Testis (tissue), 3 donors: ENCODE data around the gene HOXD3. TPM values are rescaled to one million over a fixed set of nuclear protein-coding genes. Genes with fewer than 3 reads are reported as not detected.

ENCODE experiments used
- DNase-seq: peaks from one replicate; pipeline ENCODE4 v3.0.0-alpha.2; 2019
- H3K27ac ChIP-seq, 2 donors: fragments of 200-600 bp; sonication (generic); one replicate each; pipeline ENCODE4 v1.5.1; 2019
- H3K27me3 ChIP-seq: fragments of 200-600 bp; sonication (generic); one replicate; pipeline ENCODE4 v1.5.1; 2019
- H3K36me3 ChIP-seq: fragments of 200-600 bp; sonication (generic); one replicate; pipeline ENCODE4 v1.5.1; 2017; ENCODE audit warnings: low read depth; ENCODE audit errors: missing control alignments
- H3K4me1 ChIP-seq: fragments of 200-600 bp; sonication (generic); one replicate; pipeline ENCODE4 v1.5.1; 2019
- H3K4me3 ChIP-seq, 2 donors: fragments of 200-600 bp; sonication (generic); one replicate each; pipeline ENCODE4 v1.5.1; 2017 to 2019
- H3K9me3 ChIP-seq: fragments of 200-600 bp; sonication (generic); one replicate; pipeline ENCODE4 v1.5.1; 2017
- CTCF ChIP-seq, 3 experiments: fragments of 450-650 bp in 2 of 3; fragments of 200-600 bp in 1 of 3; sonication (generic) in 1 of 3; IDR thresholded peaks; one replicate each; pipeline ENCODE4 v1.5.1; 2016 to 2019; ENCODE audit warnings: antibody characterized with exemption in 3 of 3, mild to moderate bottlenecking in 2 of 3, moderate library complexity in 1 of 3
- POLR2A ChIP-seq: fragments of 450-650 bp; IDR thresholded peaks from one replicate; pipeline ENCODE4 v1.6.1; 2017; ENCODE audit warnings: antibody characterized with exemption, mild to moderate bottlenecking, moderate library complexity
- WGBS, 2 donors: methylation state at CpG; one replicate each; pipeline ENCODE4 v1.1.5; 2018; 5-methylcytosine and 5-hydroxymethylcytosine counted together
- intact Hi-C: fragments of 100-400 bp; cut with DNase I; formaldehyde crosslinking; loops from one replicate; pipeline ENCODE4 v1.15.1; 2023; ENCODE audit warnings: low total_unique reads
- polyA plus RNA-seq: library from polyadenylated mRNA; stranded (reverse); fragments of 350-450 nt; fragmentation: Illumina TruSeq; extraction: RNeasy Lipid Tissue Mini Kit (QIAGEN cat#74804); gene quantifications from one replicate; pipeline ENCODE4 v1.2.3, GENCODE V29; 2014; ENCODE audit warnings: low read depth, low replicate concordance; ENCODE audit not compliant: insufficient read depth
- total RNA-seq, 2 donors: library from RNA; depleted of rRNA; stranded (reverse); fragments of >200 nt; gene quantifications; one replicate each; pipeline ENCODE4 v1.2.3, GENCODE V29; 2016

The HOXD3 gene
- total and polyA plus RNA-seq, 3 donors from 2014 or later: 2.7 to 22.3 (median 14.0) TPM

- DNase-seq: no peak
- no peaks in the 10 kb centered on the region for H3K27me3 ChIP-seq
- peaks cover 40% of the 10 kb centered on the region for H3K4me1 ChIP-seq
- intact Hi-C loops: no loop called here
- no peaks in the 10 kb centered on the region for H3K9me3 ChIP-seq
- no peaks in the 10 kb centered on the region for H3K36me3 ChIP-seq
- 30 to 43% methylated on average over 51 to 60 of the region's 60 CpGs for WGBS, 2 donors
- TF ChIP-seq CTCF (IDR thresholded peaks at IDR 0.05): no peak
- no peak for TF ChIP-seq POLR2A
- peak overlapping the region; percentile 10 to 57 for H3K4me3 ChIP-seq
- peak overlapping the region; percentile 71 to 77 for H3K27ac ChIP-seq
These were observed 15.1 kb downstream of the HOXD3 start for GRCh38 chr2:176172007-176172894.

DNA sequence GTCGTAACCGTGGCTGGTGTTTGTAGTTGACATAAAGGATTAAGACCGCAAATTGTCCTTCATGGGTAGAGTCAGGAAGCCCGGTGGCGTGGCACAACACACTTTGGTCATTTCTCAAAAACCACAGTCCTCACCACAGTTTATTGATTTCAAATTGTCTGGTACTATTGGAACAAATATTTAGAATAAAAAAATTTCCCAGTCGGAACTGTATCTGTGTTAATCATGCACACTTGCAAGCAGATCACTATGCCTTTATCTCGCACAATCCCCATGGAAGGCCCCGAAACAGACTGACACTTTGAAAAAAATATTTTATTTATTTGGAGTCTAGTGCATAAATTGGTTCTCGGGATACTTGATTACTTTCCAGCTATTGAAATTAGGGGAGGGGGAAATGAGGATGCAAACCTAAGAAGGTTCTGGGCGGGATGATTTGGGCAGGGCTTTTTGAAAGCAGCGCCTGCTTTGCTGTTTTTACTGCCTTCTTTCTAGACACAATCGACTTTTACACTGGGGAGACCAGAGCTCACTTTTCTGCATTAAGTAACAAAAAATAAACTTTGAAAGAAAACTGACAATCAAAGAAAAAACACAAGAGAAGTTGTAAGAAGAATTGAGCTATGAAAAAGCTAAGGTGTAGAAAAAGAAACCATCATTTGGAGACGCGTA lies 15.9 kb downstream of the HOXD3 start:
- 34 to 53% methylated on average over 14 of the region's 14 CpGs for WGBS, 2 donors
- peak overlapping the region; percentile 71 to 77 for H3K27ac ChIP-seq
- no peaks in the 10 kb centered on the region for H3K36me3 ChIP-seq
- DNase-seq: no peak
- peaks cover 40% of the 10 kb centered on the region for H3K4me1 ChIP-seq
- intact Hi-C loops: no loop called here
- no peaks in the 10 kb centered on the region for H3K27me3 ChIP-seq
- no peak for TF ChIP-seq CTCF (IDR thresholded peaks at IDR 0.05)
- TF ChIP-seq POLR2A: no peak
- peak overlapping the region in 1 of 2 donors; percentile 57 for H3K4me3 ChIP-seq
- H3K9me3 ChIP-seq: no peaks in the 10 kb centered on the region

DNA sequence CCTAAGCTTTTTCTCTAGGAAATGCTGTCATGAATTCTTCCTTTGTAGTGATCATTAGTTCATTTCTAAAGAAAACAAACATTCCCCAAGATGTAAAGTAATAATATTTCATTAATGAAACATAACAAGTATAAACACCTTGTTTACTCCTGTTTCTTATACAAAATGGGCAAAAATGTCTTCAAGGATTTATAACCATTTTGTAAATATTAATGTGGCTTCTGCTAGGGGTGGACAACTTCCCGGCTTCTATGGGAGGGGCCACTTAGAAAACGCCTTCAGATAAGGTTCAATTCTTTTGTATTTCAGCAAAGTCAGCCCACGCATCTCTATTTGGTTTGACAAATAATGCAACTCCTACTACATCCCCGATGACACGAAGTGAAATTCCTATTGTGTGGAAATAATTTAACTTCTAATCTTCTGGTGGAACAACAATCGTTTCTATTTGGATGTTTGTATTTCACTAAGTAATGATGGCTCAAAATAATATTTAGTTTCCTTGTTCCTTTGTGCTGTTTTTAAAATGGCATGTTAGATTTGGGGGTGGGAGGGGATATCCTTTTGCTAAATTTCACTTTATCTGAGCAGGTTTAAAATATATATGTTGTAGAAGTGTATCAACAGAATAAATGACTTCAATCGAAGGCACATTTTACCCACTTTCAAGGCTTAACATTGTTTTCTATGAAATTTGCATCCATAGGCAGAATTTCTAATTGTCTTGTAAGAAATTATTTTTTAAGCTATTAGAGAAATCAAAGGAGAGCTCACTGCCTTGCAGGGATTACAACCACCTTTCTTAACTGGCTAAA lies 16.7 kb downstream of the HOXD3 start:
- no peaks in the 10 kb centered on the region for H3K27me3 ChIP-seq
- H3K4me3 ChIP-seq: peak overlapping the region in 1 of 2 donors; percentile 52
- peak overlapping the region; percentile 71 to 76 for H3K27ac ChIP-seq
- WGBS, 2 donors: 9 to 23% methylated on average over 7 of the region's 7 CpGs
- peaks cover 44% of the 10 kb centered on the region for H3K4me1 ChIP-seq
- TF ChIP-seq CTCF (IDR thresholded peaks at IDR 0.05) (no peak), POLR2A (no peak)
- DNase-seq: no peak
- intact Hi-C loops: no loop called here
- no peaks in the 10 kb centered on the region for H3K36me3 ChIP-seq
- no peaks in the 10 kb centered on the region for H3K9me3 ChIP-seq

- no peaks in the 10 kb centered on the region for H3K36me3 ChIP-seq
- H3K27ac ChIP-seq: peak overlapping the region; percentile 71 to 76
- no peaks in the 10 kb centered on the region for H3K27me3 ChIP-seq
- peaks cover 45% of the 10 kb centered on the region for H3K4me1 ChIP-seq
- DNase-seq: no peak
- no peak for TF ChIP-seq CTCF (IDR thresholded peaks at IDR 0.05)
- TF ChIP-seq POLR2A: no peak
- intact Hi-C loops: no loop called here
- peak overlapping the region; percentile 39 to 52 for H3K4me3 ChIP-seq
- no peaks in the 10 kb centered on the region for H3K9me3 ChIP-seq
- WGBS, 2 donors: 7 to 10% methylated on average over 7 to 14 of the region's 14 CpGs
These were observed 17.3 kb downstream of the HOXD3 start for GRCh38 chr2:176174382-176174823.
